Kidney (tissue), 14 donors: ENCODE data around the gene JAKMIP1. TPM values are rescaled to one million over a fixed set of nuclear protein-coding genes. Genes with fewer than 3 reads are reported as not detected.
A peak's percentile ranks its signal among the peaks of the same experiment; 100 is the strongest.

Experiments used
- DNase-seq, 5 donors: peaks; one replicate each; pipeline ENCODE4 v3.0.0-alpha.2; 2013 to 2020
- FAIRE-seq: peaks from 2 replicates; lab custom pipeline; 2012; peaks lifted over from hg19 to GRCh38; lab: Jason Lieb, UNC
- H3K27ac ChIP-seq, 2 donors: one replicate each; pipeline ENCODE4 v1.7.0; 2013; ENCODE audit warnings: low read depth in 2 of 2, low read length in 2 of 2, inconsistent platforms in 1 of 2
- H3K27me3 ChIP-seq: one replicate; pipeline ENCODE4 v1.7.1; 2013; ENCODE audit warnings: low read length, inconsistent platforms; ENCODE audit not compliant: control insufficient read depth, insufficient read depth
- H3K36me3 ChIP-seq, 3 donors: one replicate each; pipeline versions ENCODE4 v1.7.0 to v1.7.1; 2013; ENCODE audit warnings: low read length in 3 of 3, control low read depth in 1 of 3, inconsistent platforms in 1 of 3; ENCODE audit not compliant: insufficient read depth in 3 of 3, control insufficient read depth in 2 of 3
- H3K4me1 ChIP-seq, 3 donors: one replicate each; pipeline versions ENCODE4 v1.7.0 to v1.7.1; 2013; ENCODE audit warnings: low read length in 3 of 3, inconsistent platforms in 1 of 3, low read depth in 1 of 3; ENCODE audit not compliant: control insufficient read depth in 2 of 3, insufficient read depth in 2 of 3
- H3K4me3 ChIP-seq, 3 donors: one replicate each; pipeline versions ENCODE4 v1.7.0 to v1.8.1; 2013; ENCODE audit warnings: low read length in 3 of 3, control low read depth in 1 of 3, inconsistent platforms in 1 of 3
- H3K9ac ChIP-seq, 3 donors: one replicate each; pipeline versions ENCODE4 v1.7.0 to v1.7.1; 2013; ENCODE audit warnings: low read length in 3 of 3, control low read depth in 1 of 3, inconsistent platforms in 1 of 3
- H3K9me3 ChIP-seq, 3 donors: one replicate each; pipeline versions ENCODE4 v1.7.0 to v1.7.1; 2013; ENCODE audit warnings: low read length in 3 of 3, control low read depth in 1 of 3, inconsistent platforms in 1 of 3; ENCODE audit not compliant: control insufficient read depth in 2 of 3, insufficient read depth in 1 of 3
- intact Hi-C: fragments of 100-400 bp; cut with DNase I; formaldehyde crosslinking; loops from one replicate; pipeline ENCODE4 v1.11.1; 2022
- polyA plus RNA-seq: library from polyadenylated mRNA; stranded (reverse); fragments of 350-450 nt; fragmentation: Illumina TruSeq; extraction: RNeasy Lipid Tissue Mini Kit (QIAGEN cat#74804); gene quantifications from one replicate; pipeline ENCODE4 v1.2.3, GENCODE V29; 2014; ENCODE audit warnings: low read depth, low replicate concordance; ENCODE audit not compliant: insufficient read depth
- total RNA-seq: library from RNA; stranded (reverse); fragmentation: NEBNext Ultra II Directional; extraction: Animal tissue kit (Norgen Biotek cat#: 25700); gene quantifications from one replicate; pipeline ENCODE4 v1.2.1, GENCODE V29; 2021
- TF ChIP-seq, protein P1 (sequence below): IDR thresholded peaks from 3 replicates; pipeline ENCODE4 v1.5.1; 2012; ENCODE audit warnings: mild to moderate bottlenecking, moderate library complexity, borderline replicate concordance; ENCODE audit not compliant: insufficient read depth; ENCODE audit errors: extremely low read depth
- donor health status: control.
- donor health status: control.
- donor health status: control.
- donor health status: control.
- donor health status: control.
- donor health status: DM: yes; HTN: yes; CAD: no.
- donor health status: Normal renal cell carcinoma (clear cell type).

JAKMIP1 gene
- total and polyA plus RNA-seq, 2 donors from 2014 or later, result 0.69 TPM; not detected in 1

DNA sequence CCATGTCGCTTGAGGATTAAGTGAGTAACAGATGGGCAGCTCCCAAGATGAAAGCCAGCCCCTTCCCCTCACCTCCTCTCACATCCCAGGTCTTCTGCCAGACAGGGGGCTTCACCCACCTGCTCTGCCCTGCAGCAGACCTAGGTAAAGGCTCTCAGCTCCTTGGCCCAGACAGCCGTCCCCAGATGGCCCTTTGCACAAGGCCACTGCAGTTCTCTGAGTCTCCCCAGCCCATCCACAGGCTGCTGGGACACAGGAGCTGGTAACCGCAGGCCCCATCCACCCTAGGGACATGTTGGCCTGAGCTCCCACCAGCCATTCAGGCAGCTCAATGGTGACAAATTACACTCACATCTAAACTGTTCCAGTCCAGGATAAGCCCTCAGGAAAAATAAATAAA is 197.4 kb downstream of the JAKMIP1 start:
- intact Hi-C loops, result no loop called here
- H3K36me3 ChIP-seq, result no peaks in the 10 kb centered on the region
- H3K9ac ChIP-seq, result no peak overlapping the region
- peaks cover 0 to 6% (median 0%) of the 10 kb centered on the region in 3 donors for H3K4me1 ChIP-seq
- DNase-seq (peak in 1 of 5 donors; percentile 5), FAIRE-seq (no peak)
- H3K27ac ChIP-seq, result no peak overlapping the region
- TF ChIP-seq, protein P1, sequence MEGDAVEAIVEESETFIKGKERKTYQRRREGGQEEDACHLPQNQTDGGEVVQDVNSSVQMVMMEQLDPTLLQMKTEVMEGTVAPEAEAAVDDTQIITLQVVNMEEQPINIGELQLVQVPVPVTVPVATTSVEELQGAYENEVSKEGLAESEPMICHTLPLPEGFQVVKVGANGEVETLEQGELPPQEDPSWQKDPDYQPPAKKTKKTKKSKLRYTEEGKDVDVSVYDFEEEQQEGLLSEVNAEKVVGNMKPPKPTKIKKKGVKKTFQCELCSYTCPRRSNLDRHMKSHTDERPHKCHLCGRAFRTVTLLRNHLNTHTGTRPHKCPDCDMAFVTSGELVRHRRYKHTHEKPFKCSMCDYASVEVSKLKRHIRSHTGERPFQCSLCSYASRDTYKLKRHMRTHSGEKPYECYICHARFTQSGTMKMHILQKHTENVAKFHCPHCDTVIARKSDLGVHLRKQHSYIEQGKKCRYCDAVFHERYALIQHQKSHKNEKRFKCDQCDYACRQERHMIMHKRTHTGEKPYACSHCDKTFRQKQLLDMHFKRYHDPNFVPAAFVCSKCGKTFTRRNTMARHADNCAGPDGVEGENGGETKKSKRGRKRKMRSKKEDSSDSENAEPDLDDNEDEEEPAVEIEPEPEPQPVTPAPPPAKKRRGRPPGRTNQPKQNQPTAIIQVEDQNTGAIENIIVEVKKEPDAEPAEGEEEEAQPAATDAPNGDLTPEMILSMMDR, result no peak
- H3K4me3 ChIP-seq, result no peak overlapping the region
- peaks cover 0 to 8% (median 0%) of the 10 kb centered on the region in 3 donors for H3K9me3 ChIP-seq
- peaks cover 13% of the 10 kb centered on the region for H3K27me3 ChIP-seq

DNA sequence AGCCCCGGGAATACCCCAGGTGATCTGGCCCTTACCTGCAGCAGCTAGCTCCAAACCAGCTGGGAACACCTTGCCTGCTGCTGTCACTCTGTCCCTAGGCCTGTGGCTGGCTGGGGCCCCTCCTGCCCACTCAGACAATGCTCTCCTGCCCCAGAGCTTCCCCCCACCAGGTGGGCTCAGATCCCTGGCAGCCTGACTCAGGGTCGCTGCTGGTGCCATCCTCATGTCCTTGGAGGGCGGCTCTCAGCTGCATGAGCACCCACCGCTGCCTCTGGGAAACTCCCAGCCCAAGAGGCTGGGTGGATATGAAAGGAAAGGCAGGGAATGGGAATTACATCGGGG is 197.9 kb downstream of the JAKMIP1 start:
- peaks cover 0 to 6% (median 0%) of the 10 kb centered on the region in 3 donors for H3K4me1 ChIP-seq
- intact Hi-C loops, result no loop called here
- H3K4me3 ChIP-seq, result no peak overlapping the region
- TF ChIP-seq, protein P1, result no peak
- no peaks in the 10 kb centered on the region for H3K36me3 ChIP-seq
- no peak overlapping the region for H3K27ac ChIP-seq
- no peak overlapping the region for H3K9ac ChIP-seq
- DNase-seq (peak in 1 of 5 donors; percentile 68), FAIRE-seq (no peak)
- peaks cover 8% of the 10 kb centered on the region for H3K27me3 ChIP-seq
- H3K9me3 ChIP-seq, result peaks cover 0 to 8% (median 0%) of the 10 kb centered on the region in 3 donors

DNA sequence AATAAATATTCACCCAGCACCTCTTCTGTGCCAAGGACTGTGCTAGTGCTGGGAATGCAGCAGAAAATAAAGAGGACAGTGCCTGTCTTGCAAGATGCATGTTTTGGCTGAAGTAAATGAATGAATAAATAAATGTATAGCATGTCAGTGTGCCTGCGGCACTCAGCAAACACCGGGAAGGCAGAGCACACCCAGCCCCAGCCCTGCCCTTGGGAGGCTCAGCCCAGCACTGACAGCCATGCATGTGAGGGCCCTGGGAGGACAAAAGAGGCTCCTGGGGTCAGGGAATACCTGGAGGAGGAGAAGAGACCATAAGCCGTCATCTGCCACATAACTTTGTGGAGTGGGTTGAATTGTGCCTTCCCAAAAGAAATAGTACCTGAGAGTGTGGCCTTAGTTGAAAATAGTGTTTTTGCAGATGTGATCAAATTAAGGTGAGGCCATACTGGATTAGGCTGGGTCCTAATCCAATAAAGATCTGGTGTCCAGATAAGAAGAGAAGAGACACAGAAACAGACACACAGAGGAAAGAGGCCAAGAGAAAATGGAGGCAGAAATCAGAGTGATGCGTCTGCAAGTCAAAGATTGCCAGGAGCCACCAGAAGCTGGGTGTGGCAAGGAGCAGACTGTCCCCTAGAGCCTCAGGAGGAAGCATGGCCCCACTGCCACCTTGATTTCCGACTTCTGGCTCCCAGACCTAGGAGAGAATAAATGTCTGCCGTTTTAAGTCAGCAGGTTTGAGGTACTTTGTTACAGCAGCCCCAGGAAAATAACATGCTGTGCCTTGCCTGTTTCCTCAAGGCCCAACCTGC is 198.5 kb downstream of the JAKMIP1 start:
- intact Hi-C loops, result no loop called here
- TF ChIP-seq, protein P1, result no peak
- peak in 1 of 5 donors; percentile 7 for DNase-seq

More for the DNA sequence above, 198.5 kb downstream of the JAKMIP1 start:
- H3K4me3 ChIP-seq, result no peak overlapping the region
- no peaks in the 10 kb centered on the region for H3K36me3 ChIP-seq
- no peak overlapping the region for H3K9ac ChIP-seq
- H3K27ac ChIP-seq, result no peak overlapping the region
- H3K4me1 ChIP-seq, result peaks cover 0 to 6% (median 0%) of the 10 kb centered on the region in 3 donors
- H3K9me3 ChIP-seq, result peaks cover 0 to 8% (median 0%) of the 10 kb centered on the region in 3 donors
- H3K27me3 ChIP-seq, result peaks cover 4% of the 10 kb centered on the region
- FAIRE-seq, result no peak
